NCI-H774 (cell line): ENCODE data around the gene GUCY2F.

ENCODE experiments used
- DNase-seq: peaks from one replicate; lab custom pipeline; 2025; lab: John Stamatoyannopoulos, UW

GUCY2F gene

GRCh38 chrX:109343671-109344070 lies 138.2 kb downstream of the GUCY2F start:
- no peak for DNase-seq

- no peak for DNase-seq
Measured at GRCh38 chrX:109336141-109336540, 145.7 kb downstream of the GUCY2F start.

GRCh38 chrX:109327251-109327650 lies 154.6 kb downstream of the GUCY2F start:
- DNase-seq, result no peak
